Testis (tissue), 3 donors: Measurements from ENCODE around the gene MCRS1. TPM values are rescaled to one million over a fixed set of nuclear protein-coding genes. Genes with fewer than 3 reads are reported as not detected.
"Not testable (repeated sequence)": the region's sequence is repeated elsewhere in the genome, so short reads cannot be mapped to it uniquely, and the experiment has no call there.

Experiments used
- DNase-seq: peaks from one replicate; pipeline ENCODE4 v3.0.0-alpha.2; 2019
- H3K27ac ChIP-seq, 2 donors: fragments of 200-600 bp; sonication (generic); one replicate each; pipeline ENCODE4 v1.5.1; 2019
- H3K27me3 ChIP-seq: fragments of 200-600 bp; sonication (generic); one replicate; pipeline ENCODE4 v1.5.1; 2019
- H3K36me3 ChIP-seq: fragments of 200-600 bp; sonication (generic); one replicate; pipeline ENCODE4 v1.5.1; 2017; ENCODE audit warnings: low read depth; ENCODE audit errors: missing control alignments
- H3K4me1 ChIP-seq: fragments of 200-600 bp; sonication (generic); one replicate; pipeline ENCODE4 v1.5.1; 2019
- H3K4me3 ChIP-seq, 2 donors: fragments of 200-600 bp; sonication (generic); one replicate each; pipeline ENCODE4 v1.5.1; 2017 to 2019
- H3K9me3 ChIP-seq: fragments of 200-600 bp; sonication (generic); one replicate; pipeline ENCODE4 v1.5.1; 2017
- POLR2A ChIP-seq: fragments of 450-650 bp; IDR thresholded peaks from one replicate; pipeline ENCODE4 v1.6.1; 2017; ENCODE audit warnings: antibody characterized with exemption, mild to moderate bottlenecking, moderate library complexity
- WGBS, 2 donors: methylation state at CpG; one replicate each; pipeline ENCODE4 v1.1.5; 2018; 5-methylcytosine and 5-hydroxymethylcytosine counted together
- intact Hi-C: fragments of 100-400 bp; cut with DNase I; formaldehyde crosslinking; loops from one replicate; pipeline ENCODE4 v1.15.1; 2023; ENCODE audit warnings: low total_unique reads
- polyA plus RNA-seq: library from polyadenylated mRNA; stranded (reverse); fragments of 350-450 nt; fragmentation: Illumina TruSeq; extraction: RNeasy Lipid Tissue Mini Kit (QIAGEN cat#74804); gene quantifications from one replicate; pipeline ENCODE4 v1.2.3, GENCODE V29; 2014; ENCODE audit warnings: low read depth, low replicate concordance; ENCODE audit not compliant: insufficient read depth
- total RNA-seq, 2 donors: library from RNA; depleted of rRNA; stranded (reverse); fragments of >200 nt; gene quantifications; one replicate each; pipeline ENCODE4 v1.2.3, GENCODE V29; 2016
- TF ChIP-seq, protein P1 (sequence below), 3 experiments: fragments of 450-650 bp in 2 of 3; fragments of 200-600 bp in 1 of 3; sonication (generic) in 1 of 3; IDR thresholded peaks; one replicate each; pipeline ENCODE4 v1.5.1; 2016 to 2019; ENCODE audit warnings: antibody characterized with exemption in 3 of 3, mild to moderate bottlenecking in 2 of 3, moderate library complexity in 1 of 3

The MCRS1 gene
- total and polyA plus RNA-seq, 3 donors from 2014 or later, result 95.8 to 105 (median 104) TPM

GRCh38 chr12:49536526-49537071 lies 31.3 kb downstream of the MCRS1 start:
- no peak overlapping the region for H3K27ac ChIP-seq
- no peak for TF ChIP-seq POLR2A
- TF ChIP-seq, protein P1, sequence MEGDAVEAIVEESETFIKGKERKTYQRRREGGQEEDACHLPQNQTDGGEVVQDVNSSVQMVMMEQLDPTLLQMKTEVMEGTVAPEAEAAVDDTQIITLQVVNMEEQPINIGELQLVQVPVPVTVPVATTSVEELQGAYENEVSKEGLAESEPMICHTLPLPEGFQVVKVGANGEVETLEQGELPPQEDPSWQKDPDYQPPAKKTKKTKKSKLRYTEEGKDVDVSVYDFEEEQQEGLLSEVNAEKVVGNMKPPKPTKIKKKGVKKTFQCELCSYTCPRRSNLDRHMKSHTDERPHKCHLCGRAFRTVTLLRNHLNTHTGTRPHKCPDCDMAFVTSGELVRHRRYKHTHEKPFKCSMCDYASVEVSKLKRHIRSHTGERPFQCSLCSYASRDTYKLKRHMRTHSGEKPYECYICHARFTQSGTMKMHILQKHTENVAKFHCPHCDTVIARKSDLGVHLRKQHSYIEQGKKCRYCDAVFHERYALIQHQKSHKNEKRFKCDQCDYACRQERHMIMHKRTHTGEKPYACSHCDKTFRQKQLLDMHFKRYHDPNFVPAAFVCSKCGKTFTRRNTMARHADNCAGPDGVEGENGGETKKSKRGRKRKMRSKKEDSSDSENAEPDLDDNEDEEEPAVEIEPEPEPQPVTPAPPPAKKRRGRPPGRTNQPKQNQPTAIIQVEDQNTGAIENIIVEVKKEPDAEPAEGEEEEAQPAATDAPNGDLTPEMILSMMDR (IDR thresholded peaks at IDR 0.05), result no peak
- no peaks in the 10 kb centered on the region for H3K9me3 ChIP-seq
- peaks cover 4% of the 10 kb centered on the region for H3K4me1 ChIP-seq
- intact Hi-C loops, result no loop called here
- H3K27me3 ChIP-seq, result no peaks in the 10 kb centered on the region
- 59 to 70% methylated on average over 3 of the region's 3 CpGs for WGBS, 2 donors
- no peak overlapping the region for H3K4me3 ChIP-seq
- DNase-seq, result no peak
- H3K36me3 ChIP-seq, result no peaks in the 10 kb centered on the region

- Histone ChIP-seq H3K4me3 (no peak overlapping the region), H3K27me3 (no peaks in the 10 kb centered on the region), H3K27ac (no peak overlapping the region), H3K4me1 (peaks cover 4% of the 10 kb centered on the region), H3K36me3 (no peaks in the 10 kb centered on the region), H3K9me3 (no peaks in the 10 kb centered on the region)
- intact Hi-C loops, result no loop called here
- TF ChIP-seq POLR2A, result no peak
- TF ChIP-seq, protein P1 (IDR thresholded peaks at IDR 0.05), result no peak
- WGBS, 2 donors, result 89 to 90% methylated on average over 6 of the region's 6 CpGs
- no peak for DNase-seq
Observed at GRCh38 chr12:49535921-49536525, 31.9 kb downstream of the MCRS1 start.

- intact Hi-C loops, result no loop called here
- 75 to 85% methylated on average over 13 of the region's 13 CpGs for WGBS, 2 donors
- no peak for DNase-seq
- H3K4me3 ChIP-seq, result no peak overlapping the region
- H3K4me1 ChIP-seq, result peaks cover 4% of the 10 kb centered on the region
- H3K27ac ChIP-seq, result no peak overlapping the region
- TF ChIP-seq, protein P1 (IDR thresholded peaks at IDR 0.05), result no peak
- no peaks in the 10 kb centered on the region for H3K9me3 ChIP-seq
- H3K36me3 ChIP-seq, result no peaks in the 10 kb centered on the region
- no peaks in the 10 kb centered on the region for H3K27me3 ChIP-seq
Observed at GRCh38 chr12:49534731-49535278, 33.1 kb downstream of the MCRS1 start.

- H3K4me1 ChIP-seq, H3K4me3 ChIP-seq, H3K36me3 ChIP-seq, H3K9me3 ChIP-seq, H3K27me3 ChIP-seq, DNase-seq, H3K27ac ChIP-seq, intact Hi-C loops: not testable (repeated sequence)
- 95 to 100% methylated on average over 4 to 5 of the region's 5 CpGs for WGBS, 2 donors
Observed at GRCh38 chr12:49534122-49534521, 33.8 kb downstream of the MCRS1 start.

- intact Hi-C loops, result no loop called here
- no peak for DNase-seq
- 92% methylated on average over 10 of the region's 10 CpGs for WGBS, 2 donors
- Histone ChIP-seq H3K27me3 (no peaks in the 10 kb centered on the region), H3K9me3 (no peaks in the 10 kb centered on the region), H3K4me1 (peaks cover 4% of the 10 kb centered on the region), H3K27ac (no peak overlapping the region), H3K36me3 (no peaks in the 10 kb centered on the region), H3K4me3 (no peak overlapping the region)
- TF ChIP-seq, protein P1 (IDR thresholded peaks at IDR 0.05), result no peak
- no peak for TF ChIP-seq POLR2A
Observed at GRCh38 chr12:49533331-49533730, 34.6 kb downstream of the MCRS1 start.
